ENCODE measurements around the gene NCOA1. TPM values are rescaled to one million over a fixed set of nuclear protein-coding genes. Genes with fewer than 3 reads are reported as not detected.

NCOA1 gene
- polyA plus RNA-seq, 1 donor from 2014 or later, result 8.7 TPM

DNA sequence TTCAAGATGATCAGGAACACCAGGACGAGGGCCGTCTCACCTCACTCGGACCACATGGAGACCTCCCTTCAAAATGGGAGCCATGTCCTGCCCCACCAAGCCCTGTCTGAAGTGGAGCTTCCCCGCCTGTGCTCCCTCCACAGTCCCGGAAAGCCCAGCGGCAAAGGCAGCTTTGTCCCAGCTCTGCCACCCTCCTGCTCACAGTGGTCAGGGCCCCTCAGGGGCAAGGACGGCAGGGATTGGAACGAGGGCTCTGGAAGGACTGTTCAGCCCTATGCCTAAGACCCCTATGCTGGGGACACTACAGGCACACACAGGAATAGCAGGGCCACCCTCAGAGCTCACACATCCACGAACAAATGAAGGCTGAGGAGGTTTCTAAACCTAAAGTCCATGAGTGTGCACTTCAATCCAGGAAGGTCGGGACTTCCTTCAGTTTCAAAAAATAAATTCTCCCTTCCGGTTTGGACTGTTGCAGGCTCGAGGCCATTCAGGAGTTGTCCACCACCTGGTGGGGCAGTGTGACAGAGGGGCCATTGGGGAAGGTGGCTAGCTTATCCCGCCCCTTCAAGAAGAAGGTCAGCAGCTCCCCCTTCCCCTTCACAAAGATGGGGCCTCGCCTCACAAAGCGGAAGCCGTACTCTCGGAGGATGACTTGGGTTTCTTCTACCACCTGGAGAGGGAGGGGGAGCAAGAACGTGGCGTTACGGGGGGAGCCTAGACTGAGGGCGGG lies 328.6 kb downstream of the NCOA1 start:
- Mint-ChIP-seq H3K9me3 (no peaks in the 10 kb centered on the region), H3K4me1 (peaks cover 0 to 4% (median 0%) of the 10 kb centered on the region in 3 donors), H3K4me3 (no peak overlapping the region), H3K27me3 (no peaks in the 10 kb centered on the region), H3K27ac (no peak overlapping the region), H3K36me3 (peaks cover 8% of the 10 kb centered on the region)

DNA sequence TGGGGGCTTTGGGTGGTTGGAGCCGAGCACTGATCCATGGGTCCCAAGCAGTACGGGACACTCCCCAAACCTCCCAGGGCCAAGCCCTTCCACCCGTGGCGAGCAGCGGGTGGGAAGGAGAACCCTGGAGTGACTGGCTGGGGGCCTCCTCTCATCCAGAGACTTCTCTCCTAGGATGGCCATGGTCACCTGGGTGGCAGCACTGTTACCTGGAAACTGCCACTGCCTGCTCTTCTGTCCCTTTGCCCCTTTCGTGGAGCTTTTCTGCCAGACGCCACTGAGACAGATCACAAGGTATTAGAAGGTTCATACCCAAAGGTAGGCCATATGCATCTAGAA lies 329.1 kb downstream of the NCOA1 start:
- Mint-ChIP-seq H3K4me1 (peaks cover 0 to 4% (median 0%) of the 10 kb centered on the region in 3 donors), H3K4me3 (no peak overlapping the region), H3K27ac (no peak overlapping the region), H3K27me3 (no peaks in the 10 kb centered on the region), H3K36me3 (peaks cover 8% of the 10 kb centered on the region), H3K9me3 (no peaks in the 10 kb centered on the region)

Other genes starting within 250 kb of the NCOA1 start
- gene ITSN2, start 130.7 kb upstream of the NCOA1 start, polyA plus RNA-seq, result 127 TPM

Measured in IgD-negative memory B cell (primary cell).